Activated naive CD4-positive, alpha-beta T cell (primary cell): ENCODE data around the gene NINL.

Experiments
- DNase-seq, 4 experiments: peaks; one replicate each; lab custom pipeline; 2025; lab: John Stamatoyannopoulos, UW

Gene NINL

GRCh38 chr20:25464501-25465242 is 120.7 kb downstream of the NINL start:
- no peak for DNase-seq

GRCh38 chr20:25461786-25462545 is 123.4 kb downstream of the NINL start:
- DNase-seq: no peak

GRCh38 chr20:25461281-25461650 is 124.1 kb downstream of the NINL start:
- DNase-seq: no peak

GRCh38 chr20:25460566-25461280 is 124.6 kb downstream of the NINL start:
- no peak for DNase-seq

- no peak for DNase-seq
Measured at GRCh38 chr20:25459916-25460535, 125.3 kb downstream of the NINL start.

GRCh38 chr20:25459111-25459830 is 126.1 kb downstream of the NINL start:
- no peak for DNase-seq

GRCh38 chr20:25457886-25458680 is 127.2 kb downstream of the NINL start:
- no peak for DNase-seq

GRCh38 chr20:25454153-25454900 is 131.0 kb downstream of the NINL start:
- no peak for DNase-seq

GRCh38 chr20:25453035-25453810 is 132.1 kb downstream of the NINL start:
- DNase-seq: no peak

- no peak for DNase-seq
Measured at GRCh38 chr20:25452333-25452732, 133.0 kb downstream of the NINL start.

- DNase-seq: no peak
Measured at GRCh38 chr20:25447671-25448070, 137.7 kb downstream of the NINL start.

GRCh38 chr20:25444556-25444955 is 140.8 kb downstream of the NINL start:
- no peak for DNase-seq

- no peak for DNase-seq
Measured at GRCh38 chr20:25439328-25439727, 146.0 kb downstream of the NINL start.

GRCh38 chr20:25437153-25437581 is 148.2 kb downstream of the NINL start:
- no peak for DNase-seq

GRCh38 chr20:25424536-25424935 is 160.8 kb downstream of the NINL start:
- no peak for DNase-seq

GRCh38 chr20:25422032-25422431 is 163.3 kb downstream of the NINL start:
- no peak for DNase-seq

- DNase-seq: no peak
Measured at GRCh38 chr20:25421102-25421501, 164.2 kb downstream of the NINL start.

- DNase-seq: no peak
Measured at GRCh38 chr20:25418776-25419175, 166.6 kb downstream of the NINL start.

- DNase-seq: no peak
Measured at GRCh38 chr20:25408890-25409289, 176.4 kb downstream of the NINL start.
